SHP77 treated with DMSO at 0.1 percent for 48 hours (cell line): ENCODE measurements around the gene CHRNA3.

Source experiments
- DNase-seq: peaks from one replicate; lab custom pipeline; 2025; lab: John Stamatoyannopoulos, UW

Gene CHRNA3

GRCh38 chr15:78636378-78636859 is 15.6 kb upstream of the CHRNA3 start:
- no peak for DNase-seq

GRCh38 chr15:78635346-78635745 is 14.6 kb upstream of the CHRNA3 start:
- DNase-seq = no peak

GRCh38 chr15:78634210-78635145 is 13.7 kb upstream of the CHRNA3 start:
- peak; percentile 56 for DNase-seq

- DNase-seq = no peak
Observed at GRCh38 chr15:78633348-78633747, 12.6 kb upstream of the CHRNA3 start.

GRCh38 chr15:78630886-78631633 is 10.3 kb upstream of the CHRNA3 start:
- no peak for DNase-seq

- no peak for DNase-seq
Observed at GRCh38 chr15:78629716-78630065, 8.9 kb upstream of the CHRNA3 start.

- DNase-seq = no peak
Observed at GRCh38 chr15:78629031-78629715, 8.4 kb upstream of the CHRNA3 start.

- no peak for DNase-seq
Observed at GRCh38 chr15:78628227-78628626, 7.4 kb upstream of the CHRNA3 start.

- DNase-seq = no peak
Observed at GRCh38 chr15:78627348-78627747, 6.6 kb upstream of the CHRNA3 start.

GRCh38 chr15:78626381-78626995 is 5.7 kb upstream of the CHRNA3 start:
- no peak for DNase-seq

GRCh38 chr15:78625606-78626280 is 4.9 kb upstream of the CHRNA3 start:
- peak; percentile 64 for DNase-seq

GRCh38 chr15:78624651-78625590 is 4.1 kb upstream of the CHRNA3 start:
- DNase-seq = no peak

- DNase-seq = no peak
Observed at GRCh38 chr15:78623786-78624497, 3.1 kb upstream of the CHRNA3 start.

GRCh38 chr15:78621810-78622402 is 1.1 kb upstream of the CHRNA3 start:
- no peak for DNase-seq

- peak; percentile 18 for DNase-seq
Observed at GRCh38 chr15:78620021-78620526, 722 bp downstream of the CHRNA3 start.

GRCh38 chr15:78619022-78619950 is 1.5 kb downstream of the CHRNA3 start:
- DNase-seq = no peak

- peak; percentile 64 for DNase-seq
Observed at GRCh38 chr15:78618490-78618934, 2.3 kb downstream of the CHRNA3 start.

GRCh38 chr15:78618064-78618463 is 2.7 kb downstream of the CHRNA3 start:
- no peak for DNase-seq
